ENCODE results near the gene COL11A2. TPM values are rescaled to one million over a fixed set of nuclear protein-coding genes. Genes with fewer than 3 reads are reported as not detected.
A peak's percentile ranks its signal among the peaks of the same experiment; 100 is the strongest.

The COL11A2 gene
- total and polyA plus RNA-seq, 2 of the 13 experiments (the other 11 are each of a cell fraction or from before 2014, with no cell fraction given) = 0.55 TPM

- TF ChIP-seq AKNA (CRISPR knock-in tag; IDR thresholded peaks at IDR 0.05; ENCODE audit: borderline replicate concordance) = no peak
- 0 out of 2 replicates have a peak, but pooled peaks have one; percentile 9 for TF ChIP-seq SOX5 (CRISPR knock-in tag; IDR thresholded peaks at IDR 0.05; ENCODE audit: borderline replicate concordance)
- TF ChIP-seq ZNF18 (CRISPR knock-in tag; IDR thresholded peaks at IDR 0.05; ENCODE audit: insufficient replicate concordance) = no peak
- no peak for TF ChIP-seq ZNF484 (CRISPR knock-in tag; IDR thresholded peaks at IDR 0.05; ENCODE audit: borderline replicate concordance, low read depth)
- TF ChIP-seq NFKB2 (CRISPR knock-in tag; IDR thresholded peaks at IDR 0.05; ENCODE audit: borderline replicate concordance) = no peak
- TF ChIP-seq TIGD3 (CRISPR knock-in tag; IDR thresholded peaks at IDR 0.05; ENCODE audit: borderline replicate concordance) = no peak
- TF ChIP-seq MIER3 (CRISPR knock-in tag; IDR thresholded peaks at IDR 0.05; ENCODE audit: borderline replicate concordance) = 0 out of 2 replicates have a peak, but pooled peaks have one; percentile 23
- TF ChIP-seq MXD1 (CRISPR knock-in tag; IDR thresholded peaks at IDR 0.05) = no peak
- TF ChIP-seq SMARCE1 (IDR thresholded peaks at IDR 0.05; ENCODE audit: borderline replicate concordance) = no peak
- no peak for TF ChIP-seq ZNF572 (CRISPR knock-in tag; IDR thresholded peaks at IDR 0.05)
- TF ChIP-seq TFDP2 (CRISPR knock-in tag; IDR thresholded peaks at IDR 0.05) = no peak
- TF ChIP-seq HNRNPK (IDR thresholded peaks at IDR 0.05; ENCODE audit: low read depth, low read length, poor library complexity, severe bottlenecking) = no peak
- TF ChIP-seq PCBP2 (optimal IDR thresholded peaks at IDR 0.05; ENCODE audit: low read depth, low read length, poor library complexity, severe bottlenecking) = no peak
- no peak for TF ChIP-seq MAFG (CRISPR knock-in tag; IDR thresholded peaks at IDR 0.05)
- no peak for TF ChIP-seq ZNF639 (CRISPR knock-in tag; conservative IDR thresholded peaks at IDR 0.05)
- TF ChIP-seq STAG1 (CRISPR knock-in tag; IDR thresholded peaks at IDR 0.05) = peak; percentile 76
- no peak for TF ChIP-seq ZNF34 (CRISPR knock-in tag; IDR thresholded peaks at IDR 0.05; ENCODE audit: borderline replicate concordance)
- TF ChIP-seq KDM6A (CRISPR knock-in tag; IDR thresholded peaks at IDR 0.05; ENCODE audit: low read depth) = no peak
These were observed 73.6 kb downstream of the COL11A2 start (continued) for GRCh38 chr6:33118525-33119123.
